WTC11 (cell line): ENCODE data around the gene ANXA6. TPM values are rescaled to one million over a fixed set of nuclear protein-coding genes. Genes with fewer than 3 reads are reported as not detected.

Experiments
- ATAC-seq: fragments of 200-7000 bp; cut with Tn5 transposase; 2 replicates; pipeline ENCODE4 v1.10.0; 2021; ENCODE audit warnings: mild to moderate bottlenecking, moderate library complexity
- CTCF ChIA-PET: fragments of 300-600 bp; sonication (Branson Sonifier 250); formaldehyde crosslinking; loops from one replicate; lab custom pipeline; 2021; ENCODE audit warnings: antibody characterized with exemption; lab: Charles Lee
- POLR2A ChIA-PET: fragments of 350-600 bp; sonication (Branson Sonifier 250); formaldehyde crosslinking; loops from one replicate; lab custom pipeline; 2021; ENCODE audit warnings: antibody characterized with exemption; lab: Charles Lee
- DNase-seq: peaks from one replicate; pipeline ENCODE4 v3.0.0; 2021; ENCODE audit warnings: low spot score
- H3K27ac Mint-ChIP-seq: 2 replicates; pipeline ENCODE4 v1.8.0; 2021; ENCODE audit warnings: mixed read lengths
- H3K27me3 Mint-ChIP-seq: 2 replicates; pipeline ENCODE4 v1.8.0; 2021; ENCODE audit warnings: low read depth, mild to moderate bottlenecking, moderate library complexity, mixed read lengths
- H3K36me3 Mint-ChIP-seq: 2 replicates; pipeline ENCODE4 v1.8.0; 2021; ENCODE audit warnings: mixed read lengths
- H3K4me1 Mint-ChIP-seq: 2 replicates; pipeline ENCODE4 v1.8.0; 2022; ENCODE audit warnings: mixed read lengths
- H3K4me3 Mint-ChIP-seq: 2 replicates; pipeline ENCODE4 v1.8.0; 2021; ENCODE audit warnings: mild to moderate bottlenecking, moderate library complexity, mixed read lengths
- H3K9me3 Mint-ChIP-seq: 2 replicates; pipeline ENCODE4 v1.8.0; 2021; ENCODE audit warnings: mixed read lengths
- AR ChIP-seq: fragments of 250-450 bp; sonication (Bioruptor Pico); IDR thresholded peaks from 2 replicates; pipeline ENCODE4 v1.9.0; 2021; ENCODE audit warnings: mild to moderate bottlenecking
- FOXJ3 ChIP-seq: sonication (generic); formaldehyde crosslinking; IDR thresholded peaks from 2 replicates; pipeline ENCODE4 v1.9.0; 2021; ENCODE audit warnings: missing genetic modification reagents, mild to moderate bottlenecking, borderline replicate concordance
- HMGA2 ChIP-seq: fragments of 250-450 bp; sonication (Bioruptor Pico); IDR thresholded peaks from 2 replicates; pipeline ENCODE4 v1.4.0; 2021; ENCODE audit warnings: mild to moderate bottlenecking, moderate library complexity
- HMGXB4 ChIP-seq: sonication (generic); formaldehyde crosslinking; IDR thresholded peaks from 2 replicates; pipeline ENCODE4 v1.8.1; 2023; ENCODE audit warnings: mild to moderate bottlenecking, moderate library complexity, missing genetic modification reagents
- JAZF1 ChIP-seq: fragments of 250-450 bp; sonication (Bioruptor Pico); IDR thresholded peaks from 2 replicates; pipeline ENCODE4 v1.9.0; 2021; ENCODE audit warnings: moderate library complexity, mild to moderate bottlenecking, inconsistent platforms
- KAT7 ChIP-seq: sonication (generic); formaldehyde crosslinking; IDR thresholded peaks from 2 replicates; pipeline ENCODE4 v1.8.1; 2023; ENCODE audit warnings: missing genetic modification reagents, mild to moderate bottlenecking, borderline replicate concordance
- NFYB ChIP-seq: sonication (generic); formaldehyde crosslinking; conservative IDR thresholded peaks from 2 replicates; pipeline ENCODE4 v1.8.0; 2022; ENCODE audit warnings: low read depth, missing genetic modification reagents
- PRDM15 ChIP-seq: sonication (generic); formaldehyde crosslinking; IDR thresholded peaks from 2 replicates; pipeline ENCODE4 v1.8.0; 2022; ENCODE audit warnings: missing genetic modification reagents
- RELA ChIP-seq: sonication (generic); formaldehyde crosslinking; IDR thresholded peaks from 2 replicates; pipeline ENCODE4 v1.8.1; 2022; ENCODE audit warnings: missing genetic modification reagents, mild to moderate bottlenecking, borderline replicate concordance
- SMAD3 ChIP-seq: sonication (generic); formaldehyde crosslinking; IDR thresholded peaks from 2 replicates; pipeline ENCODE4 v1.8.0; 2022; ENCODE audit warnings: missing genetic modification reagents, mild to moderate bottlenecking, borderline replicate concordance
- TEAD4 ChIP-seq: sonication (generic); formaldehyde crosslinking; IDR thresholded peaks from 2 replicates; pipeline ENCODE4 v1.8.0; 2022; ENCODE audit warnings: mild to moderate bottlenecking, missing genetic modification reagents
- TP53 ChIP-seq: sonication (generic); formaldehyde crosslinking; IDR thresholded peaks from 2 replicates; pipeline ENCODE4 v1.8.1; 2023; ENCODE audit warnings: mild to moderate bottlenecking, missing genetic modification reagents
- ZBTB43 ChIP-seq: sonication (generic); formaldehyde crosslinking; IDR thresholded peaks from 2 replicates; pipeline ENCODE4 v1.8.1; 2023; ENCODE audit warnings: mild to moderate bottlenecking, missing genetic modification reagents
- ZMAT4 ChIP-seq: fragments of 250-450 bp; sonication (Bioruptor Pico); IDR thresholded peaks from 2 replicates; pipeline ENCODE4 v1.9.0; 2021; ENCODE audit warnings: mild to moderate bottlenecking
- ZNF121 ChIP-seq: sonication (generic); formaldehyde crosslinking; IDR thresholded peaks from 2 replicates; pipeline ENCODE4 v1.8.0; 2023; ENCODE audit warnings: missing genetic modification reagents
- ZNF317 ChIP-seq: sonication (generic); formaldehyde crosslinking; IDR thresholded peaks from 2 replicates; pipeline ENCODE4 v1.8.1; 2023; ENCODE audit warnings: low read depth, mild to moderate bottlenecking, moderate library complexity, missing genetic modification reagents, borderline replicate concordance
- ZNF416 ChIP-seq: fragments of 250-450 bp; sonication (Bioruptor Pico); IDR thresholded peaks from 2 replicates; pipeline ENCODE4 v1.9.0; 2021; ENCODE audit warnings: mild to moderate bottlenecking, inconsistent platforms
- ZNF423 ChIP-seq: fragments of 250-450 bp; sonication (Bioruptor Pico); IDR thresholded peaks from 2 replicates; pipeline ENCODE4 v2.1.2; 2022; ENCODE audit warnings: mild to moderate bottlenecking, moderate library complexity
- total RNA-seq: library from RNA; stranded (reverse); gene quantifications from 3 replicates; pipeline ENCODE4 v1.2.3, GENCODE V29; 2021
- TF ChIP-seq, protein P1 (sequence below): sonication (generic); formaldehyde crosslinking; IDR thresholded peaks from 2 replicates; pipeline ENCODE4 v1.8.1; 2022; ENCODE audit warnings: low read depth, missing genetic modification reagents, borderline replicate concordance
- TF ChIP-seq, protein P2 (sequence below): sonication (generic); formaldehyde crosslinking; IDR thresholded peaks from 2 replicates; pipeline ENCODE4 v1.8.0; 2023; ENCODE audit warnings: mild to moderate bottlenecking, missing genetic modification reagents

The ANXA6 gene
- total RNA-seq, 1 experiment from 2014 or later, result 92.8 TPM

DNA sequence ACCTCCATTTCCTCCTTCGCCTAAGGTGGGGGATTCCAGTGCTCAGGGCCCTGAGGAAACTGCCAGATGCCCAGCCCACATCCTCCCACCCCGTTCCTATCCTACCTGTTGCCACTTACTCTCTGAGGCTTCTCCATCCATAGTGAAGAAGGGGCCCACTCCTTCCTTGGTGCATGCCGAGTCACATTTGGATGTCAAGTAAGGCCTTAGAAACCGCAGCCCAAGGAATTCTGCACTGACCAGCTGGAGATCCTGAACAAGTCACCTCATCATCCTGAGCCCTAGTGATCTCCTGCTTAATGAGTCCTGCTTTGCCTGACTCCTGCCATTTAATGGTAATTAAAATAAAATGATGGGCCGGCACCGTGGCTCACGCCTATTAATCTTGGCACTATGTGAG lies 70.1 kb downstream of the ANXA6 start:
- H3K27me3 Mint-ChIP-seq, result no peaks in the 10 kb centered on the region
- TF ChIP-seq FOXJ3, result no peak
- TF ChIP-seq ZNF423, result no peak
- TF ChIP-seq HMGA2 (CRISPR knock-in tag), result no peak
- no peak for TF ChIP-seq PRDM15 (CRISPR knock-in tag)
- TF ChIP-seq SMAD3 (CRISPR knock-in tag), result no peak
- no peak for TF ChIP-seq ZNF416 (CRISPR knock-in tag)
- TF ChIP-seq AR (CRISPR knock-in tag), result no peak
- no peak for TF ChIP-seq JAZF1 (CRISPR knock-in tag)
- TF ChIP-seq ZNF317, result no peak
- TF ChIP-seq ZNF121 (CRISPR knock-in tag), result no peak
- TF ChIP-seq TEAD4 (CRISPR knock-in tag), result no peak
- no peak for TF ChIP-seq ZMAT4
- TF ChIP-seq HMGXB4, result no peak
- no peak for TF ChIP-seq RELA (CRISPR knock-in tag)
- TF ChIP-seq, protein P1, sequence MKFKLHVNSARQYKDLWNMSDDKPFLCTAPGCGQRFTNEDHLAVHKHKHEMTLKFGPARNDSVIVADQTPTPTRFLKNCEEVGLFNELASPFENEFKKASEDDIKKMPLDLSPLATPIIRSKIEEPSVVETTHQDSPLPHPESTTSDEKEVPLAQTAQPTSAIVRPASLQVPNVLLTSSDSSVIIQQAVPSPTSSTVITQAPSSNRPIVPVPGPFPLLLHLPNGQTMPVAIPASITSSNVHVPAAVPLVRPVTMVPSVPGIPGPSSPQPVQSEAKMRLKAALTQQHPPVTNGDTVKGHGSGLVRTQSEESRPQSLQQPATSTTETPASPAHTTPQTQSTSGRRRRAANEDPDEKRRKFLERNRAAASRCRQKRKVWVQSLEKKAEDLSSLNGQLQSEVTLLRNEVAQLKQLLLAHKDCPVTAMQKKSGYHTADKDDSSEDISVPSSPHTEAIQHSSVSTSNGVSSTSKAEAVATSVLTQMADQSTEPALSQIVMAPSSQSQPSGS (CRISPR knock-in tag), result no peak
- TF ChIP-seq NFYB (CRISPR knock-in tag), result no peak
- no peak for DNase-seq
- ATAC-seq, result no peak
- POLR2A ChIA-PET, result no interaction called here
- no peaks in the 10 kb centered on the region for H3K36me3 Mint-ChIP-seq
- no peaks in the 10 kb centered on the region for H3K9me3 Mint-ChIP-seq
- H3K4me3 Mint-ChIP-seq, result no peak overlapping the region
- H3K27ac Mint-ChIP-seq, result no peak overlapping the region
- CTCF ChIA-PET, result interaction anchor here (0.8 to 1.8 kb wide), 4 partner anchors 23 to 40 kb away, joined by 3 to 7 read pairs (median 6); no protein-coding TSS in a partner anchor
- H3K4me1 Mint-ChIP-seq, result peaks cover 7% of the 10 kb centered on the region

GRCh38 chr5:151086905-151087360 lies 70.6 kb downstream of the ANXA6 start:
- Mint-ChIP-seq H3K36me3 (no peaks in the 10 kb centered on the region), H3K27me3 (no peaks in the 10 kb centered on the region), H3K27ac (no peak overlapping the region), H3K4me1 (peaks cover 13% of the 10 kb centered on the region), H3K4me3 (no peak overlapping the region), H3K9me3 (no peaks in the 10 kb centered on the region)
- POLR2A ChIA-PET, result no interaction called here
- CTCF ChIA-PET, result interaction anchor here (0.6 to 1.8 kb wide), 5 partner anchors 23 to 39 kb away, joined by 3 to 7 read pairs (median 4); no protein-coding TSS in a partner anchor
- DNase-seq (no peak), ATAC-seq (no peak)
- TF ChIP-seq, protein P2, sequence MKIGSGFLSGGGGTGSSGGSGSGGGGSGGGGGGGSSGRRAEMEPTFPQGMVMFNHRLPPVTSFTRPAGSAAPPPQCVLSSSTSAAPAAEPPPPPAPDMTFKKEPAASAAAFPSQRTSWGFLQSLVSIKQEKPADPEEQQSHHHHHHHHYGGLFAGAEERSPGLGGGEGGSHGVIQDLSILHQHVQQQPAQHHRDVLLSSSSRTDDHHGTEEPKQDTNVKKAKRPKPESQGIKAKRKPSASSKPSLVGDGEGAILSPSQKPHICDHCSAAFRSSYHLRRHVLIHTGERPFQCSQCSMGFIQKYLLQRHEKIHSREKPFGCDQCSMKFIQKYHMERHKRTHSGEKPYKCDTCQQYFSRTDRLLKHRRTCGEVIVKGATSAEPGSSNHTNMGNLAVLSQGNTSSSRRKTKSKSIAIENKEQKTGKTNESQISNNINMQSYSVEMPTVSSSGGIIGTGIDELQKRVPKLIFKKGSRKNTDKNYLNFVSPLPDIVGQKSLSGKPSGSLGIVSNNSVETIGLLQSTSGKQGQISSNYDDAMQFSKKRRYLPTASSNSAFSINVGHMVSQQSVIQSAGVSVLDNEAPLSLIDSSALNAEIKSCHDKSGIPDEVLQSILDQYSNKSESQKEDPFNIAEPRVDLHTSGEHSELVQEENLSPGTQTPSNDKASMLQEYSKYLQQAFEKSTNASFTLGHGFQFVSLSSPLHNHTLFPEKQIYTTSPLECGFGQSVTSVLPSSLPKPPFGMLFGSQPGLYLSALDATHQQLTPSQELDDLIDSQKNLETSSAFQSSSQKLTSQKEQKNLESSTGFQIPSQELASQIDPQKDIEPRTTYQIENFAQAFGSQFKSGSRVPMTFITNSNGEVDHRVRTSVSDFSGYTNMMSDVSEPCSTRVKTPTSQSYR (CRISPR knock-in tag), result no peak
- no peak for TF ChIP-seq KAT7 (CRISPR knock-in tag)
- no peak for TF ChIP-seq TP53 (CRISPR knock-in tag)
- no peak for TF ChIP-seq ZBTB43 (CRISPR knock-in tag)
